Articular chondrocyte of knee joint (primary cell): ENCODE results near the gene ZNF213. TPM values are rescaled to one million over a fixed set of nuclear protein-coding genes. Genes with fewer than 3 reads are reported as not detected.

ENCODE experiments used
- small RNA-seq: library from RNA; depleted of rRNA; stranded (forward); fragments of <200 nt; gene quantifications from one replicate; pipeline ENCODE3, GENCODE V24; 2012
- total RNA-seq: library from RNA; depleted of rRNA; stranded (reverse); fragments of >200 nt; gene quantifications from 2 replicates; pipeline ENCODE4 v1.2.3, GENCODE V29; 2012

ZNF213 gene
- total RNA-seq, result 4.2 and 4.8 TPM in 2 replicates

GRCh38 chr16:3134338-3135125 is at the start of gene ZNF213:
ZNF213 (plus strand) TSS chr16:3135029; CDS start chr16:3137281, 2,252 bp downstream.

DNA sequence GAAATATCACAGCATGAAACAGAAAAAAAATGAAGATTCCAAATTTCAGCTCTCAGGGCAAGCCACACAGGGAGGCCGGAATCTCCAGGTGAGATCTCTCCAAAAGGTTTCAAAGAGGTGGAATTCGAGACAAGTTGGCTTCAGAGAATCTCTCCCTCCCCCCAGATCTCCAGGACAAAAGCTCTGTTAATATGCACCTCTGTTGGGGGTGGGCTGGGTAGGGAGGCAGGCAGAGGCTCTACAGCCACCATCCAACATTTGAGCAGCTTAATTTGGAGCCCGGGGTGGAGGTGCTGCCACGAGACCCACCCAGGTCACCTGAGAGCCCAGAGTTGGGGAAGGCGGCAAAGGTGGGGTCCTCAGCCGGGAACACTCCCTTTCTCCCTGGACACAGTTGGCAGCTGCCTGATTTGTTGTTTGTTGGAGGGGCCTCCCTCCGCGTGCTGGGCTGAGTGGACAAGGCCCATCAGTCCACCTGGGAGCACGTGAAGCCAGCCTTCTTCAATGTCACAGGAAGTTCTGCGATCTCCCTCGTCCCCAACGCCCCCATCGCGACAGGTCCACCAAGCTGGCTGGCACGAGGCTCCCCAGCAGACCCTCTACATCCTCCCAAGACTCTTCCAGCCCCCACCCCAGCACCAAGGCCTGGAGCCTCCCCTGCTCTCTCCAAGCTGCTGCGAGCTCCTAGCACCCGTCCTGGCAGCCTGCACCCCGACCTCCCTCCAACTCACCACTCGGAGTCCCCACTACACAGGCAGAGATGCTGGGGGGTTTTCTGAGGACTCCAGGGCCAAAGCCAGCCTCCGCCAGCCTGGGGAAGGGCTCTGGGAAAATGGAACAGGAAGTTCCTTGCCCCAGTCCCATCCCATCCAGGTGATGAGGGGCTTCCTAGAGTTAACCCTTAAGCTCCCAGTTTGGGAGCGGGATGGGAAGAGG is 36.1 kb upstream of the ZNF213 start, which contains the start of gene ZSCAN10:
Gene ZSCAN10 (minus strand): TSS at position 836 of the 936 bp plus-strand sequence. CDS start 6,357 bp downstream, outside the sequence.

DNA sequence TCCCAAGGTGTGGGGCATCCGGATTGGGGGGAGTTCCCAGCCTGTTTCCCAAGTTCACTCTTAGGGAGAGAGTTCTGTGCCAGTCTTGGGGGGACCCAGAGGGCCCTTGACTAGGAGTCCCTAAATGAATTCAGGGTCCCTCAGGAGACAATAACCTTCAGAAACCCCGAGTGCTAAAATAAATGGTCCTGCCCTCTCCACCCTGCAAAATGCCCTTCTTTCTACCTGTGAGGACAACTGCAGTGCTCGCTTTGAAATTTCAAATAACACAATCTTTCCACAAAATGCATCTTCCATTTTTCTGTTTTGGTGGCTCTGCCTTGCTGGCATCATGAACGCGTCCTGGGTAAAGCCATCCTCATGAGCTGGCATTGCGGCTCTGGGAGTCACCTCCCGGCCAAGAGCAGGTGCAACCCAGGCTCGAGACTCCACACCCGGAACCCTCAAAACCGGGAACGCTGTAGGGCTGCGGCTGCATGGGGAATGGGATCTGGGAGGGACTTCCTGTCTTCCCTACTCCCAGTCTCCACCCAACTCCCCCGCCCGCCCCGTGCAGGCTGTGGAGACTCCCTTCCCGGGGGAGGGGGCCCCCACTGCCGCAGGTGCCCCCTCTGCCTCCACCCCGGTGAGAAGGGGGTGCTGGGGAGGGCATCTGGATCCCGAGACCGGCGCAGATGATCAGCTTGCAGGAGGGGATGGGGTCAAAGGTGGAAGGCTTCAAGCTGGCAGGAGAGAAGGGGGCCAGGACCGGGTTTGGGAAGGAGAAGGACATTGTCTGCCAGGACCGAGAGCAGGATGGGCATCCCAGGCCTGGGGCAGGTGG is 22.6 kb upstream of the ZNF213 start, which contains the start of gene ZNF205:
Gene ZNF205 (plus strand): TSS at position 529 of the 823 bp plus-strand sequence. CDS start 845 bp downstream, outside the sequence.

GRCh38 chr16:3187798-3188674 is 53.2 kb downstream of the ZNF213 start, which contains the start of gene OR1F1:
OR1F1 (plus strand) TSS chr16:3188204.

Small RNA genes lying within 50 kb of the gene (small RNA-seq; reads per million reads assigned to genes)
- gene RNU1-22P, result not detected

Other genes with a start within 250 kb of the ZNF213 start
- gene FLYWCH1, start 223.1 kb upstream of the ZNF213 start, total RNA-seq, result 43.4 and 51.8 TPM in 2 replicates
- not detected in 2 replicates for gene KREMEN2, start 170.8 kb upstream of the ZNF213 start, total RNA-seq
- gene PAQR4, start 165.7 kb upstream of the ZNF213 start, total RNA-seq, result 3.5 and 4.8 TPM in 2 replicates
- 4.8 and 6.4 TPM in 2 replicates for gene PKMYT1, start 154.6 kb upstream of the ZNF213 start, total RNA-seq
- gene CLDN9, start 122.1 kb upstream of the ZNF213 start, total RNA-seq, result not detected in 2 replicates
- not detected in 2 replicates for gene CLDN6, start 116.8 kb upstream of the ZNF213 start, total RNA-seq
- 114 and 131 TPM in 2 replicates for gene TNFRSF12A, start 114.7 kb upstream of the ZNF213 start, total RNA-seq
- gene HCFC1R1, start 111.1 kb upstream of the ZNF213 start, total RNA-seq, result 12.8 and 18.4 TPM in 2 replicates
- 18.8 and 20.3 TPM in 2 replicates for gene THOC6, start 111.0 kb upstream of the ZNF213 start, total RNA-seq
- gene BICDL2, start 98.1 kb upstream of the ZNF213 start, total RNA-seq, result 0.11 TPM in 1 of 2 replicates, not detected in the other
- not detected in 2 replicates for gene MMP25, start 88.5 kb upstream of the ZNF213 start, total RNA-seq
- 1.3 and 5.6 TPM in 2 replicates for gene IL32, start 69.4 kb upstream of the ZNF213 start, total RNA-seq
- not detected in 2 replicates for gene ZSCAN10, start 35.7 kb upstream of the ZNF213 start, total RNA-seq
- gene ZNF205, start 22.4 kb upstream of the ZNF213 start, total RNA-seq, result 9.7 and 11.8 TPM in 2 replicates
- gene OR1F1, start 53.2 kb downstream of the ZNF213 start, total RNA-seq, result not detected in 2 replicates
- 9.3 and 9.8 TPM in 2 replicates for gene ZNF200, start 100.1 kb downstream of the ZNF213 start, total RNA-seq
- gene MEFV, start 121.6 kb downstream of the ZNF213 start, total RNA-seq, result 0.11 and 0.13 TPM in 2 replicates
- 35.3 and 43.6 TPM in 2 replicates for gene ZNF263, start 148.5 kb downstream of the ZNF213 start, total RNA-seq
- 5.4 and 9.9 TPM in 2 replicates for gene TIGD7, start 170.4 kb downstream of the ZNF213 start, total RNA-seq
- gene ZNF75A, start 170.5 kb downstream of the ZNF213 start, total RNA-seq, result 23.8 and 26.8 TPM in 2 replicates
- 0.11 TPM in 1 of 2 replicates, not detected in the other for gene OR2C1, start 220.9 kb downstream of the ZNF213 start, total RNA-seq